NCI-H2227 (cell line): ENCODE data around the gene TEP1.
"Not testable (repeated sequence)": the region's sequence is repeated elsewhere in the genome, so short reads cannot be mapped to it uniquely, and the experiment has no call there.

Experiments
- DNase-seq: peaks from one replicate; lab custom pipeline; 2025; ENCODE audit not compliant: unreplicated experiment; lab: John Stamatoyannopoulos, UW

Gene TEP1

GRCh38 chr14:20343862-20344220 lies 69.5 kb downstream of the TEP1 start:
- DNase-seq = peak; percentile 61

GRCh38 chr14:20343092-20343861 lies 70.0 kb downstream of the TEP1 start, which contains the start of gene PARP2:
Gene PARP2, plus strand, starts transcription at chr14:20343635. Its CDS starts 7 bp downstream, at chr14:20343642.
- peak; percentile 100 for DNase-seq

DNA sequence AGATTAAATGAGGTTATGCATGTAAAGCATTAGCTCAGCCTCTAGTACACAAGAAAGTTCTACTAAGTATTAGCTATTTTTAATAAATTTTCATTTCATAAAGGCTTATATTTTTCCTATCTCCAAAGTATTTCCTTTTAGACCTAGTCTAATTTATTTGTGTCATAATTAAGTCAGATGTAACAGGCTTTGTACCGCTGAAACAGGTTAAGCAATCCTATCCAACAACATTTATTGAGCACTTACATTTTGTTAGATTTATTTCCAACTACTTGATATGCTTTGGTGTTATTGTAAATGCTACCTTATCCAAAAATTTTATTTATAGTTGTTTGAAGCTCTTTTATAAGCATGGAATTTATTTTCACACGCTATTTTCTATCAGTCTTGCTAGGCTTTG lies 71.7 kb downstream of the TEP1 start:
- no peak for DNase-seq

GRCh38 chr14:20341032-20341431 lies 72.3 kb downstream of the TEP1 start:
- not testable (repeated sequence) for DNase-seq

GRCh38 chr14:20334017-20334416 lies 79.3 kb downstream of the TEP1 start:
- DNase-seq = no peak

DNA sequence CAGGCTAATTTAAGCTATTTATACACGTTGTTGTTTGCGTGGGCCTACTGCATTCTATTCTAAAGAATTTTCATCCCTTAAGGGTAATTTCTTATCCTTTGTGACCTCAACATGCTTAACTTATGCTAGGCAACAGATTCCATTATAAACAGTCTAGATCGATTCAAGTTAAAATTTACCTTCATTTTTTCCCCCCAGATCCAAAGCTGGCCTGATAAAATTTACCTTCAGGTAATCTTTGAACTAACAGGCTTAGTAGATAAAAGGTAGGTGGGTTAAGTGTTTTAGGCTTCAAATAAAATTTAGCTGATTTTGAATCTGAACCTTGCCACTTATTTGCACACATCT lies 79.8 kb downstream of the TEP1 start:
- no peak for DNase-seq

DNA sequence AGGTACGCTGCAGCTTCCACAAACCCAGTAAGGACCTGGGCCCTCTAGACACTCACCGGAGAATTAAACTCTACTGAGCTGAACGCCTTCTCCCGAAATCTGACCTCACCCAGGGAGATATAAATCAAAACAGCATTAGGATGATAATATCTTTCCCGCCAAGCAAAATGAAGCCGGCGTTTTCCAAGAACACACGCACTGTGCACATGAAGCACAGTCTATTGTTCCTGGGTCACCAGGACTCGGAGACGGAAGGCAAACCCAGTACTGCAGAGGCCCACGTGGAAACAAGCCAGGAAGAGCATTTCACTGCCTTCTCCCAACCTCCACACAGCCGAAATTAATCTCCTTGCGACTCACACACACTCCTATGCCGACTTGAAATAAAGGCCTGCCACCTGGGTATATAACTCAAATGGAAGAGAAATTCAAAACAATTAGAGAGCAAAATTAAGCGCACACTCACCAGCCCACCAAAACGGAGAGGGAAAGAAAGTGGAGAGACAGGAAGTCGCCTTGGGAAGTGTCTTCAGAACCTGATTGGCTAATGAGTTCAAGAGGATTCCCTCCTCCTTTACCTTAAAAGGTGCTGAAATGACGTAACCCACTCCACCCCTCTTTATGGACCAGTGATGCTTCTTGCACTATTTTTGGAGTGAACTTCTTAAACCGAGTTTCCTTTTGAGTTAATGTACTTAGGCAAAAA lies 80.4 kb downstream of the TEP1 start, which contains the start of gene CCNB1IP1:
TSS of gene CCNB1IP1 (minus strand) at position 492 of the 706 bp plus-strand sequence. CDS start 16,756 bp downstream, outside the sequence.
- DNase-seq = peak; percentile 83

DNA sequence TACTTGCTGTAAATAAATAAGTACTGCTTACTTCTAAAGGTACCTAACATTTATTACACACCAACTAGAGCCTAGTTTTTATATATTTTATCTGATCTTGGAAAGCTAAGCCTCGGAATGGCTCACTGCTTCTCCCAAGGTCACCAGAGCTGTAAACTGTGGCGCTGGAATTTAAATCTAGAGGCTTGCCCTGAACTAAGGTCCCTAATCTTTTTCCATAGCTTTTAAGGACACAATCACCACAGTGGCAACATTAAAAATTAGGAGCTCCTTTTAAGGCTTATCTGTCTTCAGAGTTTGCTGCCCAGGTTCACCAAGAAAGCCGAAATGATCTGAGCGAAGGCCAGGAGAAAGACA lies 80.9 kb downstream of the TEP1 start:
- DNase-seq = peak; percentile 40

DNA sequence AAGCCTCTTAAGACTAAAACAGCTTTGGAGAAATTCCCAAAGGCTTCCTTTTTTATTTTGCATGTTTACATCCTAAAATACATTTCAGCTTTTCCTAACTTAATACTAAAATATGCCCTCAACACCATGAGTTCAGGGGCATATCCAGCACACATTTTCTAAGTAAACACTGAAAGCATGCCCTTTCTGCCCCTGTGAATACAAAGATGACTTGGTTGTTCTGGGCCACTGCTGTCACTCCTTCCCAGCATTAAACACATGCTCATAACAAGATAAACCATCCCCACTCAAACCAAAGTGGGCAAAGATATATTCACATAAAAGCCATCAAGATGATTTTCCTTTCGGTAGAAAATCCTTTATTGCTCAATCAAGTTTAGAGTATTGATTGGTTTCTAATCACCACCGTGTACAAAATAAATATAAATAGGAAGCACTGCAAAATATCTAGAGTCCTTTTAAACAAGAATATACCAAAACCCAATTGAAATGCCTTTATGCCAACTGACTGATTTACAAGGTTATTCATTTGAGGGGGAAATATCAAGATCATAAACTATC lies 82.2 kb downstream of the TEP1 start:
- DNase-seq = no peak

DNA sequence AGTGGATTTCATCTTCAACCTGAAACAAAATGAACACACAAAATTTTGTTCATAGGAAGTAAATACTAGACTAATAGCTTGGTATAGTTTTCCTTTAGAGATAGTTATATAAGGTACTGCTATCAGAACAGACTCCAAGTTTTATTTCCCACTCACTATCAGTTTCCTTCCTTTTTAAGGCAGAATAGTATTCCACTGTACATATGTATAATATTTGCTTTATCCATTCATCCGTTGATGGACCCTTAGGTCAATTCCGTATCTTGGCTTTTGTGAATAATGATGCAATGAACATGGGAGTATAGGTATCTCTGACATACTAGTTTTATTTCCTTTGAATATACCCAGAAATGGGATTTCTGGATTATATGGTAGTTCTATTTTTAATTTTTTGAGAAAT lies 83.9 kb downstream of the TEP1 start:
- no peak for DNase-seq

DNA sequence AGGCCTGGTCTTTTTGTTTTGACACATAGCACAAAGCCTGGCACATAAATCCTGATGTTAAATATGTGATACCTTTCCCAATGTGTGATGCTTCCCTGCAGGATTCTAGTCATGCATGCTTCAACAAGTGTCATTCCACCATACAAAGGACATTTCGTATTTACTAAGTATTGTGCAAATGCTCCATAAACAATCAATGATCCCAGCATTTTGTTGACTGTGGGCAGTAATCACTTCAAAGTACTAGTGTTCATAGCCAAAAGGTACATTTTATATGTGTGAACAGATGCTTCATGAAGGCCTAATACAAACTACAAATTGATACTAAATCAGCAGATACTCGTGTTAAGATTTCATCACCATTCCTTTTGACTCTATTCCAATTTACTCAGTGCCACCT lies 84.6 kb downstream of the TEP1 start:
- no peak for DNase-seq

- peak; percentile 71 for DNase-seq
Measured at GRCh38 chr14:20327005-20327869, 86.1 kb downstream of the TEP1 start.

GRCh38 chr14:20317720-20318119 lies 95.6 kb downstream of the TEP1 start:
- no peak for DNase-seq
